SJSA1 (cell line): ENCODE data around the gene GMPR. TPM values are rescaled to one million over a fixed set of nuclear protein-coding genes. Genes with fewer than 3 reads are reported as not detected.
"Not testable (repeated sequence)": the region's sequence is repeated elsewhere in the genome, so short reads cannot be mapped to it uniquely, and the experiment has no call there.

Experiments used
- DNase-seq, 2 experiments: peaks; one replicate each; pipeline ENCODE4 v3.0.0-alpha.2; 2015 to 2020; ENCODE audit warnings: low spot score in 2 of 2, low read depth in 1 of 2
- H3K27ac ChIP-seq: fragments of 250-450 bp; sonication (Bioruptor Pico); 2 replicates; pipeline ENCODE4 v1.5.1; 2020; ENCODE audit warnings: mild to moderate bottlenecking, moderate library complexity
- H3K27me3 ChIP-seq: fragments of 250-450 bp; sonication (Bioruptor Pico); replicated peaks from 2 replicates; pipeline ENCODE4 v1.5.1; 2020; ENCODE audit warnings: mild to moderate bottlenecking, moderate library complexity
- H3K36me3 ChIP-seq: fragments of 250-450 bp; sonication (Bioruptor Pico); 2 replicates; pipeline ENCODE4 v1.5.1; 2020; ENCODE audit warnings: mild to moderate bottlenecking
- H3K4me1 ChIP-seq: fragments of 250-450 bp; sonication (Bioruptor Pico); replicated peaks from 2 replicates; pipeline ENCODE4 v1.6.1; 2021; ENCODE audit warnings: mild to moderate bottlenecking
- H3K4me3 ChIP-seq: fragments of 250-450 bp; sonication (Bioruptor Pico); 2 replicates; pipeline ENCODE4 v1.5.1; 2020; ENCODE audit warnings: mild to moderate bottlenecking
- H3K9me3 ChIP-seq: fragments of 250-450 bp; sonication (Bioruptor Pico); replicated peaks from 2 replicates; pipeline ENCODE4 v1.5.1; 2020; ENCODE audit warnings: mild to moderate bottlenecking
- total RNA-seq: library from RNA; depleted of rRNA; stranded (reverse); fragments of >200 nt; shearing (Covaris generic); gene quantifications from 2 replicates; pipeline ENCODE4 v1.2.3, GENCODE V29; 2014

Gene GMPR
- total RNA-seq, 1 experiment from 2014 or later, result 21.3 TPM

- Histone ChIP-seq H3K27me3 (no peaks in the 10 kb centered on the region), H3K27ac (no peak overlapping the region), H3K4me3 (no peak overlapping the region), H3K4me1 (peaks cover 20% of the 10 kb centered on the region), H3K36me3 (peaks cover 16% of the 10 kb centered on the region), H3K9me3 (no peaks in the 10 kb centered on the region)
- no peak for DNase-seq
These were observed 10.0 kb downstream of the GMPR start for GRCh38 chr6:16248271-16248853.

DNA sequence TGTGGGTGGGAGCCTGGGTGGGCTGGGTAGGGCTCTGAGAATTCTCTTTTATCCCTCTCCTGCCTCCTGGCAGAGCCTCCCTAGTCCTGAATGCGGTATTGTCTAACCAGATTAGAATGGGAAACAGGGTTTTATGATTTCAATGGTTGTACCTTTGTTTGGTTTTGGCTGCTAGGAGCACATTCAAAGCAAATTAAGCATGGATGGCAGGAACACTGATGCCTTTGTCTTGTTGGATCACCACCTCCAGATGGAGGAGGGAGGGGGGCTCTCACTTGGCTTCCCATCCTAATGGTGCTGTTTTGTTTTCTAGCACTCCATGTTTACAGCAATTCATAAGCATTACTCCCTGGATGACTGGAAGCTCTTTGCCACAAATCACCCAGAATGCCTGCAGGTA, 11.6 kb downstream of the GMPR start:
- Histone ChIP-seq H3K9me3 (no peaks in the 10 kb centered on the region), H3K36me3 (peaks cover 18% of the 10 kb centered on the region), H3K27ac (no peak overlapping the region), H3K27me3 (no peaks in the 10 kb centered on the region), H3K4me3 (no peak overlapping the region), H3K4me1 (peaks cover 4% of the 10 kb centered on the region)
- DNase-seq, result no peak

- no peak for DNase-seq
- Histone ChIP-seq H3K4me1 (no peaks in the 10 kb centered on the region), H3K36me3 (peaks cover 21% of the 10 kb centered on the region), H3K9me3 (no peaks in the 10 kb centered on the region), H3K4me3 (no peak overlapping the region), H3K27me3 (no peaks in the 10 kb centered on the region), H3K27ac (no peak overlapping the region)
These were observed 13.3 kb downstream of the GMPR start for GRCh38 chr6:16251706-16252105.

GRCh38 chr6:16252686-16253299, 14.4 kb downstream of the GMPR start:
- no peaks in the 10 kb centered on the region for H3K4me1 ChIP-seq
- no peak for DNase-seq
- peaks cover 12% of the 10 kb centered on the region; the same call in 1 of the 2 replicates for H3K36me3 ChIP-seq
- H3K9me3 ChIP-seq, result no peaks in the 10 kb centered on the region
- H3K27me3 ChIP-seq, result no peaks in the 10 kb centered on the region
- H3K27ac ChIP-seq, result no peak overlapping the region
- H3K4me3 ChIP-seq, result no peak overlapping the region

DNA sequence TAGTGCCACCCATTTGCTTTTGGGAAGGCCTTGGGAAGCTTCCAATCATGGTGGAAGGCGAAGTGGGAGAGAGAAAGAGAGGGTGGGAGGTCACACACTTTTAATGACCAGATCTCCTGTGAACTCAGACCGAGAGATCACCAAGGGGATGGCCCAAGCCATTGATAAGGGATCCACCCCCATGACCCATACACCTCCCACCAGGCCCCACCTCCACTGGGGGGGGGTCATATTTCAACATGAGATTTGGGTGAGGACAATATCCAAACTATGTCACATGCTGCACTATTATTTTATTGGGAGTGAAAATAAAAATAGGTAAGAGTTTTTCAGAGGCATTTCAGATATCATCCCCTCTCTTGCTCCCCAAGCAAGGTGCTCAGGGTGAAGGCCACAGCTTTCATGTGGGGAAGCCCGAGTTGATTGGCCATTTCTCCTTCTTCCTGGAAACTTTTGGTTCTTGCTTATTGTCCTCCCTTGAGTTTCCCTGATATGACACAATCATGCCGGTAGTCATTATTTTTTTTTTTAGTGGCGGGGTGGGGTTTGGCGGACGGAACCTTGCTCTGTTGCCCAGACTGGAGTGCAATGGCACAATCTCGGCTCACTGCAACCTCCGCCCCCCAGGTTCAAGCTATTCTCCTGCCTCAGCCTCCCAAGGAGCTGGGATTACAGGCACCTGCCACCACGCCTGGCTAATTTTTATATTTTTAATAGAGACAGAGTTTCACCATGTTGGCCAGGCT, 15.2 kb downstream of the GMPR start:
- Histone ChIP-seq H3K4me3 (no peak overlapping the region), H3K27me3 (no peaks in the 10 kb centered on the region), H3K9me3 (no peaks in the 10 kb centered on the region), H3K27ac (no peak overlapping the region), H3K4me1 (no peaks in the 10 kb centered on the region), H3K36me3 (peaks cover 14% of the 10 kb centered on the region)
- no peak for DNase-seq

GRCh38 chr6:16254535-16254934, 16.1 kb downstream of the GMPR start:
- H3K4me1 ChIP-seq, result no peaks in the 10 kb centered on the region
- no peaks in the 10 kb centered on the region for H3K9me3 ChIP-seq
- H3K4me3 ChIP-seq, result no peak overlapping the region
- no peak for DNase-seq
- no peaks in the 10 kb centered on the region for H3K27me3 ChIP-seq
- H3K27ac ChIP-seq, result no peak overlapping the region
- peaks cover 14% of the 10 kb centered on the region for H3K36me3 ChIP-seq

- Histone ChIP-seq H3K4me1 (no peaks in the 10 kb centered on the region), H3K27me3 (no peaks in the 10 kb centered on the region), H3K27ac (no peak overlapping the region), H3K36me3 (peaks cover 9% of the 10 kb centered on the region), H3K4me3 (no peak overlapping the region), H3K9me3 (no peaks in the 10 kb centered on the region)
- DNase-seq, result no peak
These were observed 18.4 kb downstream of the GMPR start for GRCh38 chr6:16256781-16257180.

- Histone ChIP-seq H3K4me1 (no peaks in the 10 kb centered on the region), H3K4me3 (no peak overlapping the region), H3K27me3 (no peaks in the 10 kb centered on the region), H3K27ac (no peak overlapping the region), H3K36me3 (peaks cover 9% of the 10 kb centered on the region), H3K9me3 (no peaks in the 10 kb centered on the region)
- no peak for DNase-seq
These were observed 19.8 kb downstream of the GMPR start for GRCh38 chr6:16257999-16258708.

- Histone ChIP-seq H3K27ac (no peak overlapping the region), H3K4me3 (no peak overlapping the region)
These were observed 20.3 kb downstream of the GMPR start for GRCh38 chr6:16258709-16259075.

GRCh38 chr6:16259604-16260003, 21.2 kb downstream of the GMPR start:
- not testable (repeated sequence) for H3K27me3 ChIP-seq, H3K4me1 ChIP-seq, H3K4me3 ChIP-seq, H3K9me3 ChIP-seq, DNase-seq, H3K27ac ChIP-seq, H3K36me3 ChIP-seq

More at GRCh38 chr6:16258709-16259075, 20.3 kb downstream of the GMPR start:
- DNase-seq, result no peak
- H3K27me3 ChIP-seq, result no peaks in the 10 kb centered on the region
- H3K9me3 ChIP-seq, result no peaks in the 10 kb centered on the region
- H3K4me1 ChIP-seq, result no peaks in the 10 kb centered on the region
- H3K36me3 ChIP-seq, result peaks cover 9% of the 10 kb centered on the region

DNA sequence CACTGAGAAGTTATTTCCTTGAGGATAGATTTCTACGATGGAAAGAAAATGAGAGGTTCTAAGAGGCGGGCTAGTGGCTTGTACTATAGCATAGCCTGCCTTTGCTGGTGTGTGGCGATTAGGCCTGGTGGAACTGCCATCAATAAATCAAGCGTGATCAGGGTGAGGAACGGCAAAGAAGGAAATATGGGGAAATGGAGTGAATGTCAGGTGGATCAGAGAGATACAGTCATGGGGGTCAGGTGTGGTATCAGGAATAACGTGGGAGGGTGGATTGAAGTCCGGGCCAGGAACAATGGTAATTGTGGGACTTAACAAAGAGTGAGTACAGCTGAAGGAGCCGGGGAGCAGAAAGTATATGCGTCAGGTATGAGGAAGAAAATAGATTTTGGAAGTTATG, 22.2 kb downstream of the GMPR start:
- not testable (repeated sequence) for H3K36me3 ChIP-seq, H3K4me1 ChIP-seq, H3K4me3 ChIP-seq, H3K27me3 ChIP-seq, DNase-seq, H3K27ac ChIP-seq, H3K9me3 ChIP-seq

GRCh38 chr6:16262773-16263172, 24.4 kb downstream of the GMPR start:
- H3K4me1 ChIP-seq, DNase-seq, H3K27ac ChIP-seq, H3K36me3 ChIP-seq, H3K9me3 ChIP-seq, H3K27me3 ChIP-seq, H3K4me3 ChIP-seq: not testable (repeated sequence)

GRCh38 chr6:16263464-16264099, 25.2 kb downstream of the GMPR start:
- not testable (repeated sequence) for H3K4me3 ChIP-seq, H3K36me3 ChIP-seq, H3K27ac ChIP-seq, H3K27me3 ChIP-seq, H3K9me3 ChIP-seq, H3K4me1 ChIP-seq, DNase-seq
